Gastroesophageal sphincter (tissue), 3 donors: ENCODE results near the gene PTCH2.

Experiments used
- EP300 ChIP-seq: sonication (generic); formaldehyde crosslinking; IDR thresholded peaks from one replicate; pipeline ENCODE4 v1.6.1; 2017; ENCODE audit warnings: antibody characterized with exemption, mild to moderate bottlenecking
- POLR2A ChIP-seq, 2 donors: fragments of 450-650 bp; IDR thresholded peaks; one replicate each; pipeline ENCODE4 v1.6.1; 2017; ENCODE audit warnings: antibody characterized with exemption in 2 of 2, mild to moderate bottlenecking in 2 of 2, moderate library complexity in 1 of 2
- POLR2AphosphoS5 ChIP-seq: sonication (generic); formaldehyde crosslinking; IDR thresholded peaks from one replicate; pipeline ENCODE4 v1.6.1; 2017; ENCODE audit warnings: antibody characterized with exemption
- TF ChIP-seq, protein P1 (sequence below), 4 experiments: fragments of 200-600 bp in 2 of 4; fragments of 450-650 bp in 2 of 4; sonication (generic) in 1 of 4; IDR thresholded peaks; one replicate each; pipeline ENCODE4 v1.5.1; 2017 to 2019; ENCODE audit warnings: antibody characterized with exemption in 4 of 4, mild to moderate bottlenecking in 2 of 4, moderate library complexity in 2 of 4

DNA sequence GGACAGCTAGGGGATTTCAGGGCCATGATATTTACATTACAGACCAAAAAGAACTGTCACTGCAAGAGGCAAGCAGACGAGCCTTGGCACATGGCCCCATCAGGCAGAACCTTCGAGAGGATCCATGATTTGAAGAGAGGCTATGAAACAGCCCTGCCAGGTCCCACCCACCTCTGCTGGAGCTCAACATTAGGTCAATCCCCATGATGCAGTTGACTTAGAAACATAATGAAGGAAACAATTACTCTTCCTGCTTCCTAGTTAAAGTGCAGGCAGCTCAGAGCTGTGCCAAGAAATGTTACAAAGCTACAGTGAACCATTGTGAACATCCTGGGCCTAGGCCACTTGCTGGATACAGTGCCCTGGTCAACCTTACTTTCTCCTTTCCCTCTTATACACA, 41.7 kb upstream of the PTCH2 start:
- TF ChIP-seq, protein P1, sequence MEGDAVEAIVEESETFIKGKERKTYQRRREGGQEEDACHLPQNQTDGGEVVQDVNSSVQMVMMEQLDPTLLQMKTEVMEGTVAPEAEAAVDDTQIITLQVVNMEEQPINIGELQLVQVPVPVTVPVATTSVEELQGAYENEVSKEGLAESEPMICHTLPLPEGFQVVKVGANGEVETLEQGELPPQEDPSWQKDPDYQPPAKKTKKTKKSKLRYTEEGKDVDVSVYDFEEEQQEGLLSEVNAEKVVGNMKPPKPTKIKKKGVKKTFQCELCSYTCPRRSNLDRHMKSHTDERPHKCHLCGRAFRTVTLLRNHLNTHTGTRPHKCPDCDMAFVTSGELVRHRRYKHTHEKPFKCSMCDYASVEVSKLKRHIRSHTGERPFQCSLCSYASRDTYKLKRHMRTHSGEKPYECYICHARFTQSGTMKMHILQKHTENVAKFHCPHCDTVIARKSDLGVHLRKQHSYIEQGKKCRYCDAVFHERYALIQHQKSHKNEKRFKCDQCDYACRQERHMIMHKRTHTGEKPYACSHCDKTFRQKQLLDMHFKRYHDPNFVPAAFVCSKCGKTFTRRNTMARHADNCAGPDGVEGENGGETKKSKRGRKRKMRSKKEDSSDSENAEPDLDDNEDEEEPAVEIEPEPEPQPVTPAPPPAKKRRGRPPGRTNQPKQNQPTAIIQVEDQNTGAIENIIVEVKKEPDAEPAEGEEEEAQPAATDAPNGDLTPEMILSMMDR (IDR thresholded peaks at IDR 0.05), result no peak
- no peak for TF ChIP-seq POLR2A (IDR thresholded peaks at IDR 0.05)
- no peak for TF ChIP-seq EP300
- TF ChIP-seq POLR2AphosphoS5, result no peak
